GM10847 (cell line): ENCODE results near the gene RIPK1.
A peak's percentile ranks its signal among the peaks of the same experiment; 100 is the strongest.

Source experiments
- POLR2A ChIP-seq: IDR thresholded peaks from 2 replicates; pipeline ENCODE4 v1.6.1; 2011; ENCODE audit not compliant: insufficient read length; ENCODE audit errors: extremely low read depth

Gene RIPK1

GRCh38 chr6:3039384-3039783 lies 28.9 kb upstream of the RIPK1 start:
- no peak for TF ChIP-seq POLR2A

DNA sequence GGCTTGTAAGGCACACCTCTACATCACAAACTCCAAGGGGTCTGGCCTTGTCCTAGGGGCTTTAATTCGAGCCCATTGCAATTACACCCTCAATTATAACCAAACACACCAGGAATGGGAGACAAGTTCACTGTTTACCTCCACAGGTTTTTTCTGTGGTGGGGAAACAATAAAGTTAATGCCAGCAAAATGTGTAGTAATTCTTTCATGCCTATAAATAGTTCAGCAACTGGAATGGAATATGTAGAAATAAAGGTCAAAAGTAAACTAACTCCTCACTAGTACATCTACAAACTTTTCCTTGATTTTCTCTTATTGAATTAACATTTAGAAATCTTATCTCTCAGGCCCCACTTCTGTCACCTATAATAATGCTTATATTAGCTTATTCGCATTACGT lies 27.1 kb upstream of the RIPK1 start:
- no peak for TF ChIP-seq POLR2A

GRCh38 chr6:3041606-3042005 lies 26.7 kb upstream of the RIPK1 start:
- TF ChIP-seq POLR2A: no peak

GRCh38 chr6:3045369-3045768 lies 22.9 kb upstream of the RIPK1 start:
- TF ChIP-seq POLR2A: no peak

DNA sequence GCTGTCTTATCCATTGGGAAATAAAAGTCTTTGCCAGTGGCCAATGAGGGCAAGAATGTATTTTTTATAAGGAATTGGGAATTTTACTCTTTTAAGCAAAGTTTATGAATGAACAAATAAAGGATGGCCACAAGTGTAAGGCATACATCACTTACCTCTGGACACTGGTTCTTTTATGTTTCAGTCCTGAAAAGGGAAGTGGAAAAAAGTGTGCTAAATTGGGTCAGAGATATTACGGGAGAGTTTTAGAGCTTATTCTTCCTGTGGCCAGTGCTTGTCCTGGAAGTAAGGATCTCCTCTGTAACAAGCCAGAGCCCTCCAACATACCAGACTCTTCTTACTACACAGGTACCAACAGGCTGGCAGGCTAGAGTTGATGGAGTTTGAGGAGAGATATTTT lies 22.5 kb upstream of the RIPK1 start:
- TF ChIP-seq POLR2A: no peak

DNA sequence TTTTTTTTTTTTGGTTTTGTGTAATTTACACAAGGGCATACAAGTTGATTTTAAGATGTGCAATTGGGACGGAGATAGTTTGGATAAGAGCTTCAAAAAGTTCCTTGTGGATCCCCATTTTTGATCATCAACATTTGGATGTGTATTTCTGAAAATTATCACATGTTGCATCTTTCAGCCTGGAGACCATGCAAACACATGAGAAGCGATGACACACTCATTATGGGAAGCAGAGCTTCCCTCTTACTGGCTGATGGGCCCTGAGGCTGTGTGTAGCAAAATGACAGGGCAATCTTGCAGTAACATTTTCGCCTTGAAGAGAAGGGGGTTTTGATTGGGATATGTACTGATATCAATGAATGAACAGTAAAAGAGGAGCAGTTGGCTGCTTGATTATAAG lies 22.0 kb upstream of the RIPK1 start:
- no peak for TF ChIP-seq POLR2A

- no peak for TF ChIP-seq POLR2A
Measured at GRCh38 chr6:3052481-3053230, 15.6 kb upstream of the RIPK1 start.

DNA sequence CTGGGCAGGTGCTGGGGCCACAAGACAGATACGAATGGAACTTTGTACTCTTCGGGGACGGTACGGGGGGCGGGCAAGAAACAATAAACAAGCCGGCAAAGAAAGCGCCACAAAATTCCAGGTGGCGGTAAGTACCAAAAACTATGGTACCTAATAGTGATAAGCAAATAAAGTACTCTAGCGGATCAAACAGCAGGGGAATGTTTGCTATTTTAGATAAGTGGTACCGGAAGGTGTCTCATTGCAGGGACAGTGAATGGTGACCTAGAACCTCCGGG lies 15.1 kb upstream of the RIPK1 start:
- TF ChIP-seq POLR2A: no peak

GRCh38 chr6:3057063-3057770 lies 11.1 kb upstream of the RIPK1 start:
- no peak for TF ChIP-seq POLR2A

- no peak for TF ChIP-seq POLR2A
Measured at GRCh38 chr6:3058957-3059356, 9.3 kb upstream of the RIPK1 start.

DNA sequence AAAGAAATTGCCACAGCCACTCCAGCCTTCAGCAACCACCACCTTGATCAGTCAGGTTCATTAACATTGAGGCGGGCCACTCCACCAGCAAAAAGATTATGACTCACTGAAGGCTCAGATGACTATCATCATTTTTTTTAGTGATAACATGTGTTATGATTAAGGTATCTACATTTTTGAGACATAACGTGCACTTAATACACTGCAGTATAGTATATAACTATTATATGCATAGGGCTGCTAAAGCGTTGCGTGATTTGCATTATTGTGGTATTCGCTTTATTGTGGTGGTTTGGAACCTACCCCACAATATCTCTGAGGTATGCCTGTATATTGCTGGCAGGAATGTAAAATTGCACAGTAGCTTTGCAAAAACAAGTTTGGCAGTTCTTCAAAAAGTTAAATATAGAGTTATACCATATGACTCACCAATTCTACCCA lies 6.8 kb upstream of the RIPK1 start:
- TF ChIP-seq POLR2A: no peak

- TF ChIP-seq POLR2A: peak; percentile 76
Measured at GRCh38 chr6:3063733-3064700, 4.3 kb upstream of the RIPK1 start.

GRCh38 chr6:3071568-3071967 lies 3.3 kb downstream of the RIPK1 start:
- TF ChIP-seq POLR2A: no peak

GRCh38 chr6:3072798-3073197 lies 4.5 kb downstream of the RIPK1 start:
- TF ChIP-seq POLR2A: no peak

DNA sequence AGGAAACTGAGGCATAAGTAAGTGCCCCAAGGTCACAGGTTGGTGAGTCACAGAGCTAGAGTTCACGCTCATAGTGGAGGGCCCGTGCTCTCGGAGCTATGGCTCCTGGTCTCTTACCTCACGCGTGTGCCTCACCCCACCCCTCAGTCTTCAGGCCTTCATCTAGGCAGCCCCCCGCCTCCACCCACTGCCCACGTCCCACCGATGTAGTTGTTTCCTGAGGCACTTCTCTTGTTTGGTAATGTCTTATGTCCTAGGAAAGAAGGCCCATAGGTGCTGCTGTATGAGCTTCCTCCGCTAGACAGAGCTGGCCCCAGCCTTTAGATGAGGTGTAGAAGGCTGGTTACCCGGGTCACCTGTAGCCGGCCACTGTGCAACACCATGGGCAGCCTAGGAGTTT lies 5.1 kb downstream of the RIPK1 start:
- no peak for TF ChIP-seq POLR2A

GRCh38 chr6:3075772-3076113 lies 7.4 kb downstream of the RIPK1 start:
- TF ChIP-seq POLR2A: no peak
